ENCODE results near the gene DOCK4.
"Not testable (repeated sequence)": the region's sequence is repeated elsewhere in the genome, so short reads cannot be mapped to it uniquely, and the experiment has no call there.

The DOCK4 gene, protein sequence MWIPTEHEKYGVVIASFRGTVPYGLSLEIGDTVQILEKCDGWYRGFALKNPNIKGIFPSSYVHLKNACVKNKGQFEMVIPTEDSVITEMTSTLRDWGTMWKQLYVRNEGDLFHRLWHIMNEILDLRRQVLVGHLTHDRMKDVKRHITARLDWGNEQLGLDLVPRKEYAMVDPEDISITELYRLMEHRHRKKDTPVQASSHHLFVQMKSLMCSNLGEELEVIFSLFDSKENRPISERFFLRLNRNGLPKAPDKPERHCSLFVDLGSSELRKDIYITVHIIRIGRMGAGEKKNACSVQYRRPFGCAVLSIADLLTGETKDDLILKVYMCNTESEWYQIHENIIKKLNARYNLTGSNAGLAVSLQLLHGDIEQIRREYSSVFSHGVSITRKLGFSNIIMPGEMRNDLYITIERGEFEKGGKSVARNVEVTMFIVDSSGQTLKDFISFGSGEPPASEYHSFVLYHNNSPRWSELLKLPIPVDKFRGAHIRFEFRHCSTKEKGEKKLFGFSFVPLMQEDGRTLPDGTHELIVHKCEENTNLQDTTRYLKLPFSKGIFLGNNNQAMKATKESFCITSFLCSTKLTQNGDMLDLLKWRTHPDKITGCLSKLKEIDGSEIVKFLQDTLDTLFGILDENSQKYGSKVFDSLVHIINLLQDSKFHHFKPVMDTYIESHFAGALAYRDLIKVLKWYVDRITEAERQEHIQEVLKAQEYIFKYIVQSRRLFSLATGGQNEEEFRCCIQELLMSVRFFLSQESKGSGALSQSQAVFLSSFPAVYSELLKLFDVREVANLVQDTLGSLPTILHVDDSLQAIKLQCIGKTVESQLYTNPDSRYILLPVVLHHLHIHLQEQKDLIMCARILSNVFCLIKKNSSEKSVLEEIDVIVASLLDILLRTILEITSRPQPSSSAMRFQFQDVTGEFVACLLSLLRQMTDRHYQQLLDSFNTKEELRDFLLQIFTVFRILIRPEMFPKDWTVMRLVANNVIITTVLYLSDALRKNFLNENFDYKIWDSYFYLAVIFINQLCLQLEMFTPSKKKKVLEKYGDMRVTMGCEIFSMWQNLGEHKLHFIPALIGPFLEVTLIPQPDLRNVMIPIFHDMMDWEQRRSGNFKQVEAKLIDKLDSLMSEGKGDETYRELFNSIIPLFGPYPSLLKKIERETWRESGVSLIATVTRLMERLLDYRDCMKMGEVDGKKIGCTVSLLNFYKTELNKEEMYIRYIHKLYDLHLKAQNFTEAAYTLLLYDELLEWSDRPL (N-terminal part only)

DNA sequence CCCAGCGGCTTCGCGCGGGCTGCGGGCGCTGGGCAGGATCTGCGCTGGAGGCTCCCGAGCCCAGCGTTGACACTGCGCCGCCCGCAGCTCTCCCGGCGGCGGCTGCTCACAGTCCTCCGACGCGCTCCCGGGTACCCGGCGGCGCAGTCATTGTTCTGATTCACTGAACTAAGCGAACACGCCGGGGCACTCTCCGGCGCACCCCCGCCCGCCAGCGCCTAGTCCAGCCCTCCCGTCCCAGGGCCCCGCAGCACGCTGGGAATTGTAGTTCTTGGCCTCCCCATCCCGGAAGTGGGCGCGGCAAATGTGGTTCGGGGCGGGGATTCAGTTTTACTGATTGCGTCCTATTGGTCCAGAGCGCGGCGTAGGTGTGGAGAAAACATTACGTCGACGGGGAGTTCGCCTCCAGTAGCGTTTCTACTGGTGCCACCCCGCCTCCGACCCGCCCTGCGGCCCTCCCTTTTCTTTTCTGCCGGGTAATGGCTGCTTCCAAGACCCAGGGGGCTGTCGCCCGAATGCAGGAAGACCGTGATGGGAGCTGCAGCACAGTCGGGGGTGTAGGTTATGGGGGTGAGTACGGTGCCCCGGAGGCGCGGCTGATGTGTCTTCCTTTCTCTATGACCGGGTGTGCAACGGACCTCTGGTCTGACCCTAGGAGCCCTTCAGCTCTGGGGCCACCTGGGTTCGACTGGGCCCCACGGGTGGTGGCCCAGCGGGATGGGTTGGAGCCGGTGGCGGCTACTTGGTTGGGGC is at the start of gene DOCK4, which contains the start of gene ZNF277:
TSS of gene DOCK4 (minus strand) at position 162 of the 753 bp plus-strand sequence. CDS start 261 bp downstream, outside the sequence.
TSS of gene ZNF277 (plus strand) at position 458 of the 753 bp plus-strand sequence. CDS start at position 480, 22 bp downstream.
- peak; percentile 98 for DNase-seq

DNA sequence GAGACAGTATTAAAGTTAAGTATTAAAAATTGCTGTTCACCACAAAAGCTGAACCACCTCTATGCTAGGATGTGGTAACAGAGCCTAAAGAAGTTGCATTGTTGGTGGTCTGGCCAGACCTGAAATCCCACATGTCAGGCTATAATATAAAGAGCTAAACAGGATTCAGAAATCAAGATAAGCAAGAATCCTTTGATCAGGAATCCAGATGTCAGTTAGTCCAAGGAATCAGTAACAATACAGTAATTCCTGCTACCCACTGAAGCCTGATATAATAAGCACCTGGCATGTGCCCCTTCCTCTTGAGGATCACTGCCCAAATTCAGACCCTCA is 49.2 kb upstream of the DOCK4 start:
- DNase-seq: no peak

DNA sequence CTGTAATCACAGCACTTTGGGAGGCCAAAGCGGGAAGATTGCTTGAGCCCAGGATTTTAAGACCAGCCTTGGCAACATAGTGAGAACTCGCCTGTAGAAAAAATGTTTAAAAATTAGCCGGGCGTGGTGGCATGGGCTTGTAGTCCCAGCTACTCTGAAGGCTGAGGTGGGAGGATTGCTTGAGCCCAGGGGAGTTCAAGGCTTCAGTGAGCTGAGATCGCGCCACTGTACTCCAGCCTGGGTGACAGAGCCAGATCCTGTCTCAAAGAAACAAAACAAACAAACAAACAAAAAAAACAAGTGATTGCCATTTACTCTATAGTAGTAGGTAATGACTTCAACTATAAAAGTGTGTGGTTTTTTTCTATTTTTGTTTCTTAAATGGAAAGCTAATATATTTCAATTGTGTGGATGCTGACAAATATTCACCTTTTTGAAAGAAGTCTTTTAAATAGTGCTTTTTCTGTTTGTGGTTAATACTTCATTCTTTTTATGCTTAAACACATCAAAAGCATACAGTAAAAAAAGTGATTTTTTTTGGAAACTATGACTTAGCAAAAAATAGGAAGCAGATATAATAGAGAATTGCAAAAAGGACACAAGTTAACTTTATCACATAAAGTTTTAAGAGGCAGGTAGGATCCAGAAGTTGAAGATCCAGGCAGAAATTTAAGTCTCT is 48.6 kb upstream of the DOCK4 start:
- DNase-seq: no peak

DNA sequence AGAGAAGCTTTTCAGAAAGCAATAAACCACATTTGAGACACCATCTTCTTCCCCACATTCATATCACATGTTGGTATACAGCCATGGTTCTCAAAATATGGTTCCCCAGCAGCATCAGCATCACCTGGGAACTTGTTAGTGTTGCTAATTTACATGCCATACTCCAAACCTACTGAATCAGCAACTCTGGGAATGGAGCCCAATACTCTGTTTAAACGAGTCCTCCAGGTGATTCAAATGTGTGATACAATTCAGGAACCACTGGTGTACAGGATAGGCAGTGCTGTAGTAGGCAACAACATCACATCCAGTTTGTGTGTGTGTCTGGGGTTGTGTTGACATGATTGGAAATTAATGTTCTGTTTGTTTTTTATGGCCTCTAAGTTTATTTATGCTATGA is 48.0 kb upstream of the DOCK4 start:
- no peak for DNase-seq

DNA sequence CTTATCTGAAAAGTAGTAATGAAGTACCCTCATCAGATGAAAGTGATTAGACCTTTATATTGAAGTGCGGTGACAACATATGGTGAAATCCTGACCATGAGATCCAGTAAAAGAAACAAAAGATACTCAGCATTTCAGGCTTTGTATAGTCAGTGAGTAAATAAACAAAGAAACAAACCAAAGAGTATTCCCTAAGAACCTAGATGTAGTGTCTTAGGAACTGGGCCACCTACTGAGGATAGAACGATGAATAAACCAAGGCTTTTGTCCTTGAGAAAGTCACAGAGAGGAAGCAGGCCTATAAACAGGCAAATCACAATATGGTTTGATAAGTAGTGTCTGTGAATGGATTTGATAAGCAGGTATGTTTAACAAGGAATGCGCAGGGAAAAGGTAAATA is 46.5 kb upstream of the DOCK4 start:
- DNase-seq: no peak

DNA sequence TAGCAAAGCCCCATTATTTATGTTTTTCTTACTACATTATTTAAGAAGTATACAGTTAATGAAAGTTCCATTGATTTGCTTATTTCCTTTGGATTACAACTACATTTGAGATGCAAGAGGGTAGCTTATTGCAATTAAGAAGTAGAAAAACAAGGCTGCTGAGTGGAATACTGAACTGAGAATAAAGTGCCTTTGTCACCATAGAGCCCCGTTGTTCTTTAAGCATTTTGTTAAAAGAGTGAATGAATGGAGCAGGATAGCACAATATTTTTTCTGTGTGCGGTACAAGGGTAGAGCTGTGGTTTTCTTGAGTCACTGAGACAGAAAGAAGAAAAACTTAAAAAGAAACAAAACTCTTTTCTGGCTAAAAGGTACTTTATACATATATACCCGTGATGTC is 45.9 kb upstream of the DOCK4 start:
- DNase-seq: no peak

DNA sequence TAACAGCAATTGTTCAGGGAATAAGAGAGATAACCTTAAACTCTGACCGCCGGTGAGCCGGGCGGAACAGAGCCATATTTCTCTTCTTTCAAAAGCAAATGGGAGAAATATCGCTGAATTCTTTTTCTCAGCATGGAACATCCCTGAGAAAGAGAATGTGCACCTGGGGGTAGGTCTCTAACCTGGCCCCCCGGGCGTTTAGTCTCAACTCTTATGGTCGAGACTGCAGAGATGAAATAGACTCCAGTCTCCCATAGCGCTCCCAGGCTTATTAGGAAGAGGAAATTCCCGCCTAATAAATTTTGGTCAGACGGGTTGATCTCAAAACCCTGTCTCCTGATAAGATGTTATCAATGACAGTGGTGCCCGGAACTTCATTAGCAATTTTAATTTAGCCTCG is 43.8 kb upstream of the DOCK4 start:
- DNase-seq: not testable (repeated sequence)

DNA sequence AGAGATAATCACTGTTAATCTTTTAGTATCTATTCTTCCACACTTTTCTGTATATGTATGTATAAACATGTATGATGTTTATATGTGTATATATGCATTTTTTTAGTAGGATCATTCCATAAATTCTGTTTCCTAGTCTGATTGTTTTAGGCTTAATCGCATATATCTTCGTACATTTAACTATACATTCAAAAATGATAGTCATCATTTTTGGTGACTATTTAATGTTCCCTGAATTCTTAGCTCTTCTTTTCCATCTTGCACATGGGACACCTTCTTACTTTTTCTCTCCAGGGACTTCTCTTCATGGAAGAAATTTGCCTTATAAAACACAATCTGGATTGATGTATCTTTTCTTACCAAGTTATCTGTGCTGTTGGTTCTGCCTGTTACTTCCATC is 42.4 kb upstream of the DOCK4 start:
- DNase-seq: no peak

DNA sequence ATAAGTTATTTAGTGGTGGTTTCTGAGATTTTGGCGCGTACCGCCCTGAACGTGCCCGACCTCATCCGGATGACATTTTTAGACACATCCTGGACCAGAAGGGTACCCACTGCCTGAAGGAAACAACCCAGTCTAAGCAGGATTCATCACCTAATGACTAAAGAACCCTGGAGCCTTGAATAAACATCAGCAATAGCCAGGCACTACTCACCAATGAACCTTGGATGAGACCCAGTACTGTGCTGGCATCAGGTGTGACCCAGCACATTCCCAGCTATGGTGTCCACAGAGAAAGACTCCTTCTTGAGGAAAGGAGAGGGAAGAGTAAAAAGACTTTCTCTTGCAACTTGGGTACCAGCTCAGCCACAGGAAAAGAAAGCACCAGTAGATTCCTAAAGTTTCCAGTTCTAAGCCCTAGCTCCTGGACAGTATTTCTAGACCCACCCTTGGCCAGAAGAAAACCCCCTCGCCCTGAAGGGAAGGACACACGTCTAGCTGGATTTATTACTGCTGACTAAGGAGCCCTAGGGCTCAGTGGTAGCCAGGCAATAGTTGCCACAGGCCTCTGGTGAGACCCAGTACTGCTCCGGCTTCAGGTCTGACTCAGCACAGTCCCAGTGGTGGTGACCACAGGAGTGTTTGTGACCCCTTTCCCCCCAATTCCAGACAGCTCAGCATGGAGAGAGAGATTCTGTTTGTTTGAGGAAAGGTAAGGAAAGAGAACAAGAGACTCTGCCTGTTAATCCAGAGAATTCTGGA is 32.8 kb upstream of the DOCK4 start:
- no peak for DNase-seq

DNA sequence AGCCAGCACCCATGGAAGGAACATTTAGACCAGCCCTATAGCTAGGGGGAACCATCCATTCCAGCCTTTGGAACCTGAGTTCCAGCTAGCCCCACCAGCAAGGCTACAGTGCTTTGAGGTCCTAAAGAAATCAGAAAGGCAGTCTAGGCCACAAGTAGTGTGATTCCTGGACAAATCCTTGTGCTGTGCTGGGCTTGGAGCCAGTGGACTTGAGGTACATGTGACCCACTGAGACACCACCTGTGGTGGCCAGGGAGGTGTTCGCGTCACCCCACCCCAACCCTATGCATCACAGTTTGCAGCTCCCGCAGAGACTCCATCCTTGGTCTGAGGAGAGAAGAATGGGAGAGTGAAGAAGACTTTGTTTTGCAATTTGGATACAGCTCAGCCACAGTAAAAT is 32.1 kb upstream of the DOCK4 start:
- DNase-seq: no peak

DNA sequence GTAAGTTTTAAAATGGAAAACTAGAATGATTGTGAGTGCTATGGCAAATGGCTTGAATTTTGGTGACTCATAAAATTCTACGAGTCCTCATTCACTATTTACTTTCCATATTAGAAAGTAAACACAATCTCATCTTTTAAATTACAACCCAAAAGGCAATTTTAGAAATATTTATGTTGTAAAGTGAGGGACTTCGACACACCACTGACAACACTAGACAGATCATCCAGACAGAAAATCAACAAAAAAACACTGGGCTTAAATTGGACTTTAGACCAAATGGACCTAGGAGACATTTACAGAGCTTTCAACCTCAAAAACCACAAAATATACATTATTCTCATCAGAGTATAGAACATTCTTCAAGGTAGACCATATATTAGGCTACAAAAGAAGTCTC is 30.4 kb upstream of the DOCK4 start:
- no peak for DNase-seq

DNA sequence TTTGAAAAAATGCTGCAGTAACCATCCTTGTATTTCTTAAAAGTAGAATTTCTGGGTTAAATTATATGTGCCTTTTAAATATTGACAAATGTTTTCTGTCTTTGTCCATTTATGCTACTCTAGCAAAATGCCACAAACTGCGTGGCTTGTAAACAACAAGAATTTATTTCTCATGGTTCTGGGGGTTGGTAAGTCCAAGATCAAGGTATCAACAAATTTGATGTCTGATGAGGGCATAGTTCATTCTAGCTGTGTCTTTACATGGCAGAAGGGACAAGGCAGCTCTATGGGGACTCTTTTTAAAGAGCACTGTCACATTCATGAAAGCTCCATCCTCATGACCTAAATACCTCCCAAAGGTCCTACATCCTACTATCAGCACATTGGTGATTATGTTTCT is 27.9 kb upstream of the DOCK4 start:
- no peak for DNase-seq

DNA sequence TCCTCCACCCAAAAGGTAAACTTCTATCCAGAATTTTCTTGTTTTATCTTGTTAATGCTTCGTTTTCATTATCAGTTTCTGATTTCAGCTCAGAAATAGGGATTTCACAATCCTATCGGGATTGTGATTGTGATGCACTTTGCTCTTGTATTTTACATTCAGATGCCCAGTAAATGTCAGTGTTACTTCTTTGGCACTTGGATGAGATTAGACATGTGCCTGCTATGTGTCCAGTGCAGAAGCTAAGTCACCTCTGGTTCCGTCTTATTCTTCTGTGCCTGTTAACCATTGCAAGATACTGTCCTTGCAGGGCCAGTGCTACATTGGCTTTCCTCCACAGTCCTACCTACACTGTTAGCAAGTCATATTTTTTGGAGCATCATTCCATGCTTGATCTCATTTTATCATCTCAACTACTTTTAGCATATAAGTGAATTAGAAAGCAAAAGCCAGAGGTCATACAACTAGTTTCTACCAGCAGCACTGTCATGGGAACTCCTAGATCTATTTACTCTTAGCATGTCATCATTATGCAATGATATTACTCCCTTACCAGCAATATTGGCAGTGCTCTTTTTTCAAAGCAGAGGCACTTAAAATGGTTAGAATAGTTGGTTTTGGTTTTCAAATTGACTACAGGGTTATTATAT is 27.0 kb upstream of the DOCK4 start:
- no peak for DNase-seq

DNA sequence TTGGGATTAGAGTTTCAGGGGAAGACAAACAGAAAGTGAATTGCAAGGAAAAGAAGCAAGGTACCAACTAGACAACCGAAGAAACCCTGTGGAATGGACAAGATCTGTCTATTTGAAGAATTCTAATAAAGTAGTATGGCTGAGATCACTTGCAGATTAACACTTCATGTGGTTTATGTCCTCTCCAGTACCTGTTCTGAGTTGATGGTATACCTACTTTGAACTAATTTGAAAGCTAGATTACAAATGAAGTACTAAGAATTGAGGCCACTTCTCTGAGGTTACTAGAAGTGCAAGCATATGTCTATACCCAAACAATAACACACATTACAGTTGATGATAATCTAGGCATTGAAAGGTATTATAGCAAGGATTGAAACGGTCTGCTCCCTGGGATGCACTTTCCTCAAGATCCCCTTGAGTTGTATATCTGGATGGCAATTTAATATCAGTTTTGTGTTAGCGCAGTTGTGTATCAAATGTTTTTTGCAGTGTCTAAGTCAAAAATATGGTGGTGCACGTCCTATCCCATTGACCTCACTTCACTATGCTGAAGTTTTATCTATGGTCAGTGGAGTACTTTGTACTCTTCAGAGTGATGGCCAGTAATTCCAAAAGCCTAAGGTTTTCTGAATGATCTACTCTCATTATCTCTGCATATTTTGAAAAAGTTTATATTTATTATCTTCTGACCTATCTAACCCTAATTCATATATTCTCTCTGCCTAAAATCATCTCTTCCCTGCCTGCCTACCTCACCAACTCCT is 26.2 kb upstream of the DOCK4 start:
- no peak for DNase-seq

DNA sequence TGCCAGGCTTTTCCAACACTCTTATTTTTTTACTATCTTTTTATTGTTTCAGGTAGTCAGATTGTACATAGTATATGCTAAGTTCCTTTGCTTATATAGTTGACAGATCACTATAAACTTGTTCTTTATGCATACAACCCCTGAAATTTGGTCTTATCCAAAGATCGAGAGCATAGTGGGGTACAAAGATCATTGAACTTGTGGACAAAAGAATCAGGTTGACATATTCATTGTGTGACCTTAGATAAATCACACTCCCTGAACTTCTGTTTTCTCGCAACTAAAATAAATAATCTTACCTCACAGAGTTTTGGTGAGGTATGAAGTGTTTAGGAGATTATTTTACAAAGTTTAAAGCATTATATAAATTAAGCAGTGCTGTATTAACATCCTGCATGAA is 22.4 kb upstream of the DOCK4 start:
- no peak for DNase-seq

DNA sequence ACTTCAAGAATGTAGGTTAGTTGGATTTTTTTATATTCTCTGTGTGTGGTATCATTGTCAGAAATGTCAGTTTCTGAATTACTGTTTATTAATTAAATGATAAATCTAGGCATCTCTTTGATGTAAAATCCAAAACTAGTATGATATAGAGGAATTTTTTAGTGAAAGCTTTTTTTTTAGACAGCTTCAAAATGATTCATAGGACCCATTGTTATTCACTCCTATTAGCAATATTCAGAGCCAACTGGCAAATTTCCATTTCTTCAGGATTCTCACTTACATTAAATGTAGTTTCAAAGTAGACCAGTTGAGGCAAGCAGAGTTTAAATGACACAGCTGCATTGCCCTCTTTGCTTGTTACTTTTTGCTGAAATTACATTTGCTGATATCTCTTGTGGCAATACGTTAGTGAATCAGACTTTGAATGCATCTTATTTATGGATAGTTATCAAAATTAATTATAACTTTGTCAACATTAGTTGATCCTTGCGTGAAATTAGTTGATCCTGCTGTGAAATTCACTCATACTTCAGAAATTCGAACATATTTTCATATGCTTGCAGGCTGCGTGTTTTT is 20.6 kb upstream of the DOCK4 start:
- no peak for DNase-seq

DNA sequence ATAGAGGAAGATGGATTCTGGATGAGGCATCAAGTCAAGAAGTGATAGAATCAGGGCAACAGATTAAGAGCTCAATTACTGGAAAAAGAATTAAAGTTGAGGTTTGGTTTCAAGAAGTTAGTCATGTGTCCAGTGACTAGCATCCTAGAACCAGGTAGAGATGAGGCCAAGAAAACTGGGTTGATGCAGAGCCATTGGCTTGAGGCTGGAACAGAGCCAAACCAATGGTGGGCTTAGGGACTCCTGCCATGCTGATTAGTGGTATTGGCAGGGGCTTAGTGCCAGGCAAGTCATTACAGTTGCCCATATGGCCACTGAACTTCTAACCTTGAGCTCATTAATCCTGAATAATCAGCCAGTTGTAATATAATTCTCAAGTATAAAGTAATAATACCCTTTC is 18.8 kb upstream of the DOCK4 start:
- DNase-seq: no peak

DNA sequence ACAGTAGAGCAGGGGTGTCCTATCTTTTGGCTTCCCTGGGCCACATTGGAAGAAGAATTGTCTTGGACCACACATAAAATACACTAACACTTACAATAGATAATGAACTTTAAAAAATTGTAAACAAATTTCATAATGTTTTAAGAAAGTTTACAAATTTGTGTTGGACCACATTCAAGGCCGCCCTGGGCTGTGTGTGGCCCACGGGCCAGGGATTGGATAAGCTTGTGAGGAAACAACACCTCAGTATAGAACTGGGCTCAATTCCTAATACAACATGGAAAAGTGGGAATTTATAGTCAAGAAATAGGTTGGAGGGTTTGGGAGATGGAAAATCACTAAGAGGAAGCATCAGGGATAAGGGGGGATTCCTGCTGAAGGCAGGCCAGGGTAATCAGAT is 18.0 kb upstream of the DOCK4 start:
- no peak for DNase-seq

DNA sequence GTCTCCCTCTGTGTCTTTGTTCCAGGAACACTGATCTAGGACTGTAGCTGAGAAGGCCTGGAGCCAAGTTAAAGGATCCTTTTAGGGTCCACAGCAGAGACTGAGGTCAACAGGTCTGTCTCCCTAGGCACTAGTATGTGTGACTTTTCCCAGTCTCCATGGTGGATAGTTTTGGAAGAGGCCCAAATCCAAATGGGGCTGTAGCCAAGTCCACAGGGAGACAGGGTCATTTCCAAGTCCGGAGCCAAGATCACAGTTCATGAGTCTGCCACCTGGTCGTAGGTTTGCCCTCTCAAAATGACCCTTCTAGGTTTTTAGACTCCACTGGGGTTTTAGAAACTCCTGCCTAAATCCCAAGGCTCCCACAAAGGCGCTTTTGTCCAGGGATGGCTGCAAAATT is 17.1 kb upstream of the DOCK4 start:
- no peak for DNase-seq
